PC-3 (cell line): ENCODE results near the gene HIVEP3.

Experiments
- CTCF ChIP-seq: fragments of 300-600 bp; sonication (generic); conservative IDR thresholded peaks from 2 replicates; pipeline ENCODE4 v1.5.1; 2017; ENCODE audit warnings: antibody characterized with exemption, low read depth, mild to moderate bottlenecking, low read length
- EZH2 ChIP-seq: fragments of 300-600 bp; sonication (generic); IDR thresholded peaks from one replicate; pipeline ENCODE4 v1.6.1; 2017; ENCODE audit warnings: antibody characterized with exemption, mild to moderate bottlenecking, low read length; ENCODE audit not compliant: unreplicated experiment

GRCh38 chr1:41705798-41706197 lies 212.9 kb downstream of the HIVEP3 start:
- TF ChIP-seq EZH2 (no peak), CTCF (no peak)
